ENCODE data around the gene UBE2U. TPM values are rescaled to one million over a fixed set of nuclear protein-coding genes. Genes with fewer than 3 reads are reported as not detected.

The UBE2U gene
- total and polyA plus RNA-seq, 2 of the 8 experiments (the other 6 are each of a cell fraction or from before 2014, with no cell fraction given) = not detected

DNA sequence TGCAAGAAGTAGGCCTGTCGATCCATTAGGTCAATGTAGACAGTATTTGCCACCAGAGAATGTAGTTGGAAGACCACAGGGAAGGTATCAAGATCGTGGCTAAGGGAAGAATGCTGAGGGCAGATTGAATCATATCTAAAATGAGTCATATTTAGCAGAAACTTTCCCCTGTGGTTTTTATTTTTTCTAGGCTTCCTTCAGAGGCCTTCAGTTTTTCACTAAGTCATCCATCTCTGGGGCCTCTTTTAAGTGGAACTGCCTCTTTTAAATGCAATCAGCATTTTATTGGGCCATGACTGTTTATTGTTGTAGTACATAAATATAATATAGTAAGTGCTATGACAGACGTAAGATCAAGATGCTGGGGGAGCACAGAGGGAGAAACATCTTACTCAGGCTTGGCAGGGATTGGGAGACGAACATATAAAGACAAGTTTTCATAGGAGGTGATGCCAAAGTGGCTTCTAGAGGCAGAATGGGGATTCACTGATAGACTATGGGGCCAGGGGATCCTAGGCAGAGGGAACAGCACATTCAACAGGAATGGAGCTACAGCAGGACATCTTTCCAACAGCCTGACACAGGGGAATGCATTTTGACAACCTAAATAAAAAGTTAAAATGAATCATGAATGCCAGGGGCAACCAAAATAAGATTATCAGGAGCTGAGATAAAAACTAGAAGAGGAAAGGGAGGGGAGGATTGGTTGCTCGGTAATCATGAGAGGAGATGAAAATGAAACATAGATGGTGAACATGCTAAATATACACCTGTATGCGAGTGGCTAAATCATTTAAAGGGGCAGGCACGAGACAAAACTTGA, 20.1 kb downstream of the UBE2U start:
- DNase-seq (ENCODE audit: low read depth in 1 of 2, low spot score in 2 of 2) (no peak), FAIRE-seq (no peak)
- no peak overlapping the region for H2AK5ac ChIP-seq (ENCODE audit: low read depth, low read length)
- H3K4me1 ChIP-seq (replicated peaks in 1 of 4; ENCODE audit: control insufficient read depth in 3 of 4, insufficient read depth in 4 of 4, low read length in 3 of 4) = no peaks in the 10 kb centered on the region
- no peak overlapping the region for H2BK120ac ChIP-seq (replicated peaks; ENCODE audit: low read depth, low read length)
- no peak overlapping the region for H3K18ac ChIP-seq (ENCODE audit: extremely low read depth, low read length)
- H3K36me3 ChIP-seq (ENCODE audit: control insufficient read depth in 2 of 4, insufficient read depth in 4 of 4, low read length in 3 of 4) = no peaks in the 10 kb centered on the region
- H3K23me2 ChIP-seq (ENCODE audit: low read depth, low read length) = no peaks in the 10 kb centered on the region; the same call in 1 of the 2 replicates
- H3K4me2 ChIP-seq (ENCODE audit: insufficient read depth in 1 of 2, low read depth in 2 of 2, low read length in 2 of 2) = no peak overlapping the region
- H3K79me1 ChIP-seq (ENCODE audit: low read depth, low read length) = no peaks in the 10 kb centered on the region
- no peak overlapping the region for H2BK12ac ChIP-seq (ENCODE audit: low read depth, low read length)
- H2BK5ac ChIP-seq (ENCODE audit: low read depth, low read length) = no peak overlapping the region
- H4K91ac ChIP-seq (replicated peaks; ENCODE audit: insufficient read length, low read length) = no peak overlapping the region
- no peaks in the 10 kb centered on the region for H4K20me1 ChIP-seq (replicated peaks in 1 of 2; ENCODE audit: control insufficient read depth in 1 of 2, insufficient read depth in 2 of 2, low read length in 2 of 2)
- H2BK20ac ChIP-seq (ENCODE audit: low read length) = no peak overlapping the region
- no peaks in the 10 kb centered on the region for H3K27me3 ChIP-seq (replicated peaks in 1 of 4; ENCODE audit: control insufficient read depth in 3 of 4, extremely low read depth in 1 of 4, insufficient read depth in 3 of 4, low read length in 3 of 4)
- H3K56ac ChIP-seq (replicated peaks; ENCODE audit: insufficient read length, low read depth, low read length) = no peak overlapping the region
- no peaks in the 10 kb centered on the region for H3K9me3 ChIP-seq (ENCODE audit: insufficient read depth in 2 of 2, low read depth in 1 of 2, low read length in 1 of 2)
- no peak overlapping the region for H4K5ac ChIP-seq (ENCODE audit: insufficient read length, low read depth, low read length)
- POLR2A ChIA-PET (ENCODE audit: partially characterized antibody) = no interaction called here
- H3K27ac ChIP-seq (ENCODE audit: low read depth, low read length) = no peak overlapping the region
- CTCF ChIA-PET (ENCODE audit: partially characterized antibody) = interaction anchor here (1.3 kb wide), 1 partner anchor 10 kb away, joined by 4 read pairs; no protein-coding TSS in a partner anchor
- no peak overlapping the region for H2BK15ac ChIP-seq (ENCODE audit: low read length)
- no peak overlapping the region for H3K4ac ChIP-seq (replicated peaks; ENCODE audit: insufficient read length, low read depth, low read length)
- 87% methylated on average over 7 of the region's 7 CpGs; no CpG with 5 or more reads in 1 of the 2 experiments for WGBS, 2 experiments (ENCODE audit: extremely low coverage in 1 of 2, insufficient coverage in 1 of 2, insufficient read length in 1 of 2, insufficient replicate concordance in 2 of 2, low coverage in 1 of 2, low lambda C conversion rate in 2 of 2, missing lambda C conversion rate in 1 of 2)
- H3K4me3 ChIP-seq (ENCODE audit: extremely low read depth in 1 of 4, insufficient read depth in 2 of 4, low read depth in 3 of 4, low read length in 4 of 4) = no peak overlapping the region
- no peak overlapping the region for H3K23ac ChIP-seq (ENCODE audit: insufficient read length)
- H2AFZ ChIP-seq (ENCODE audit: low read length) = no peak overlapping the region
- H3K14ac ChIP-seq (ENCODE audit: insufficient read length) = no peak overlapping the region
- no peak overlapping the region for H4K8ac ChIP-seq (ENCODE audit: extremely low read depth, insufficient read depth, low read length)
- no peak overlapping the region for H3K9ac ChIP-seq (replicated peaks in 1 of 4; ENCODE audit: extremely low read depth in 1 of 4, low read depth in 3 of 4, low read length in 3 of 4)
- no peaks in the 10 kb centered on the region for H3K79me2 ChIP-seq (ENCODE audit: control insufficient read depth in 1 of 2, insufficient read depth in 2 of 2, low read length in 2 of 2)
- TF ChIP-seq ASH2L (IDR thresholded peaks at IDR 0.05; ENCODE audit: low read length) = no peak
